NK-92 (cell line): ENCODE data around the gene VSTM1.
"Not testable (repeated sequence)": the region's sequence is repeated elsewhere in the genome, so short reads cannot be mapped to it uniquely, and the experiment has no call there.

Experiments
- DNase-seq: peaks from one replicate; lab custom pipeline; 2025; ENCODE audit not compliant: unreplicated experiment; lab: John Stamatoyannopoulos, UW

The VSTM1 gene

DNA sequence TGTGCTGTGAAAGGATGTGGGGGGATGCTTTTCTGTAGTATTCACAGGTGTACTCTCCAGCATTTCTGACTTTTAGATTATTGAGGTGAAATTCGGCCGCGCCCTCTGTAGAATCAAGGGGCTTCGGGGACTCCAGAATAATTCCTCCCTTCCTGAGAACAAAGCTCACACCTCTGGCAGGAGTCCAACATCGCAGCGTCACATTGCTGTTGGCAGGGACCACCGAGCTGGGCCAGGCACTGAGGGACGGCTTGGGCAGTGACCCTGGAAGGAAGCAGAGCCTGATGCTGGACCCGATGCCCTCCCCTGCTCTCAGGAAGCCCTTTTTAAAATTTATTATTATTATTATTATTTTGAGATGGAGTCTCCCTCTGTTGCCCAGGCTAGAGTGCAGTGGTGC lies 11.2 kb upstream of the VSTM1 start:
- DNase-seq = no peak

DNA sequence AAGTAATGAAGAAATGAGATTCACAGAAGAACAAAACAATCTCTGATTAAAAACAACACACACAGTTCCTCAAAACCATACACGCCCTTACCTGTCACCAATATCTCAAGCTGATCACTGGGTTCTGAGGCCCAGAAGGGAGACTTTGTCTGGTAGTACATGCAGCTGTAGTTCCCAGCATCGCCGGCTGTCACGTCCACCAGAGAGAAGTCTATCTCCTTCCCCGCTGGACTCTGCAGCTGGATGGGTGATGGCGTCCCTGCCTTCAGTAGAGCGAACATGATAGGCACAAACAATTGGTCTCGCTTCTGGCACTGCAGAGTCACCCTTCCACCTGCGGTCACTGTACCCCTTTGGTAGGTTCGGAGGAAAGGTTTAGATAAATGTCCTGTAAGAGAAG lies 10.1 kb upstream of the VSTM1 start:
- no peak for DNase-seq

DNA sequence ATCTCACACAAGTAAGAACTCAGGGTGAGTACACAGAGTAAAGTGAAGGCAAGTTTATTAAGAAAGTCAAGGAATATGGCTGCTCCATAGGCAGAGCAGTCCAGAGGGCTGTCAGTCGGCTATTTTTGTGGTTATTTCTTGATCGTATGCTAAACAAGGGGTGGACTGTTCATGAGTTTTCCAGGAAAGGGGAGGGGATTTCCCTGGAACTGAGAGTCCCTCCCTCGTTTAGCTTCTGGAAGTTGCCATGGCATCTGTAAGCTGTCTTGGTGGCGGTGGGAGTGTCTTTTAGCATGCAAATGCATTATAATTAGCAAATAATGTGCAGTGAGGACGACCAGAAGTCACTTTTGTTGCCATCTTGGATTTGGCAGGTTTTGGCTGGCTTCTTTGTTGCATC lies 5.8 kb upstream of the VSTM1 start:
- no peak for DNase-seq

DNA sequence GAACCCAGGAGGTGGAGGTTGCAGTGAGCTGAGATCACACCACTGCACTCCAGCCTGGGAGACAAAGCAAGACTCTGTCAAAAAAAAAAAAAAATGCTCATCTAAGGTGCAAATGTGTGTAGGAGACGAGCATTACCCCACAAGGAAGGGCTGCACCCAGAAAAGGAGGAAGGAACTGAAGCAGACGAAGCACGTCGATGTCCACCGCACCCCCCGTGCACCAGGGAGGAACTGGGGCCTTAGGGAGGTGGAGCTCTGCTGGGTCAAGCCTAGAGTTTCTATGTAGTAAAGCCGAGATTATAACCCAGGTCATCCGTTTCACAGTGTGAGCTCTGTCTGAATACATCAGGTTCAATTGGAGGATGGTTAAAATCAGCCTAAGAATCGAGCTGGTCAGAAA lies 1.1 kb downstream of the VSTM1 start:
- DNase-seq = no peak

DNA sequence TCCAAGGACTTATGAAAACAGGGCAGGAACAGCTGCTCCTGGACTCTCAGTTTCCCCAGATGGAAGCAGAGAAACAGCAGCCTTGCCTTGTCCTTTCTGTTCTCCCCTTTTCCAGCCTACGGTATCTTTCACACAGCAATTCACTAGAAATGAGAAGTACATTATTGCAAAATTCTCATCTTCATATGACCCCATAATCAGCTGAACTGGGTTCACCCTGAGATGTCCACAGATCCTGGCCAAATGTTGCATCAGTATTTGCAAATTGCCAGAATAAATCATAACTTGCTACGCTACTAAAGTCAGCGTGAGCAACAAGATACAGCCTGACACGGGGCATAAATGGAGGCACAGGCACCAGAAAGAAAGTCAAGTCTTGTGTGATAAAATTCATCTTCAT lies 16.1 kb downstream of the VSTM1 start:
- no peak for DNase-seq

DNA sequence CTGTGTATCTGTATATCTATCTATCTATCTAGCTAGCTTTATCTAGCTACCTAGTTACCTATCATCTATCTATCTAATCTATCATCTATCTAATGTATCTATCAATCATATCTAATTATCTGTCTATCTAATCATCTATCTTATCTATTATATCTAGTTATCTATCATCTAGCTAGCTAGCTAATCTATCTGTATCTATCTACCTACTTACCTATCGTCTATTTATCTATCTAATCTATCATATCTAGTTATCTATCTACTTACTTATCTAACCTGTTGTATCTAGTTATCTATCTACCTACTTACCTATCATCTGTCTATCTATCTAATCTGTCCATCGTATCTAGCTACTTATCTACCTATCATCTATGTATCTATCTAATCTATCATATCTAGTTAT lies 17.9 kb downstream of the VSTM1 start:
- no peak for DNase-seq

DNA sequence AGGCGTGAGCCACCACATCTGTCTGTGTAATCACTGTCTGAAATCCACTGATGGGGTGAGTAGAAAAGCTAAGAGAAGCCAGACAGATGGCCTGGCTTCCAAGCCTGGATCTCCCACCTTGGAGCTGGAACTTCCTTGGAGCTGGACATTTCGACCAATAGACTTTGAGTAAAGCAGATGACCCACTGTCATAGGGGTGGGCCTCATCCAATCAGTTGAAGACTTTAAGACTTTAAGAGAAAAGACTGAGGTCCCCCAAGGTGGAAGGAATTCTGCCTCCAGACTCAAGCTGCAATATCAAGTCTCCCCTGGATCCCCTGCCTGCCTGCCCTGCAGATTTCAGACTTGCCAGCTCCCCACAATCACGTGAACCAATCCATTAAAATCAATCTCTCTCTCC lies 20.7 kb downstream of the VSTM1 start:
- no peak for DNase-seq

DNA sequence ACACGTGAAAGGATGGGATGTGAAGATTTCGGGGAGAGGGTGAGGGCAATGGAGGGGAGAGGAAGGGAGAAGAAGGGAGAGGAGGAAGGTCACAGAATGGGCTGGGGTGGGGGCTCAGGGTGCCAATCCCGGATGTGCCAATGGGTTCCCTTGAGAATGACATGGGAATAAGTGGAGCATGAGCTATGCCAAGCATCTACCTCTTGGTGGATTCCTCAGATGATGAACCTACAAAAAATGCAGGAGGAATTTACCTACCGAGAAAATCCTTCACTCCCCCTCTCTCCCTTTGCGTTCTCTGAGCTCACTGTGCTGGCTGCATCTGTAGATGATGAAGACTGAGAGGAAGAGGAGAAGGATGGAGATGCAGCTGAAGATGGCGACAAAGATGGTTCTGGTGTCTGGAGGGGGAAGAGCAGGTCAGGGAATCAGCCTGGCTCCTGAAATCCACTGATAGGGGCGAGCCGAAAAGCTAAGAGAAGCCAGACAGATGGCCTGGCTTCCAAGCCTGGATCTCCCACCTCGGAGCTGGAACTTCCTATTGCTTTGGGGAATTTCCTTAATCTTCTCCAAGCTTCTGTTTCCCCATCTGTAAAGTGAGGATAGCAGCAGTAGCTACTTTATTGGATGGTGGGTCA lies 21.6 kb downstream of the VSTM1 start:
- DNase-seq = no peak

DNA sequence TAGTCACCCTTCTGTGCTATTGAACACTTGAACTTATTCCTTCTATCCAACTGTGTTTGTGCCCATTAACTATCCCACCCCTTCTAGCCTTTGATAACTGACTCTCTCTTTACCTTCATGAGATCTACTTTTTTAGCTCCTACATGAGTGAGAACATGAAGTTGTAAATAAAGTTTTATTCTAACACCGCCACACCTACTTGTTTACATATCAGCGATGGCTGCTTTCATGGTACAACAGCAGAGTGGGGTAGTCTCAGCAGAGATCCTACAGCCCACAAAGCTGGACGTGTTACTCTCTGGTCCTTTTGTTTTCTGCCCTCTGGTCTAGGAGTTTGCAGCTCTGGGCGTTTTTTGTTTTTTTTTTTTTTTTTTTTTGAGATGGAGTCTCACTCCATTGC lies 23.7 kb downstream of the VSTM1 start:
- DNase-seq = no peak

DNA sequence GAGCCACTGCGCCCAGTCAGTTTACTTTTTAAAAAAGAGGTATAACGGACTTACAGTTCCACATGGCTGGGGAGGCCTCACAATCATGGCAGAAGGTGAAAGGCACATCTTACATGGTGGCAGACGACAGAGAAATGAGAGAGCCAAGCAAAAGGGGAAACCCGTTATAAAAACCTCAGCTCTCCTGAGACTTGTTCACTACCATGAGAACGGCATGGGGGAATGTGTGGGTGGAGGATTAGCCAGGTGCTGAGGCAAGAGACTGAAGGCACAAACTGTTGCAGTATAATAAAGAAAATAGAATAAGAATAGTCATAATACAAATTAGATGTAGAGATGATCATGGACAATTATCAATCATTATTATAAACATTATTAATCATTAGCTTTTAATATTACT lies 27.2 kb downstream of the VSTM1 start:
- DNase-seq = not testable (repeated sequence)

DNA sequence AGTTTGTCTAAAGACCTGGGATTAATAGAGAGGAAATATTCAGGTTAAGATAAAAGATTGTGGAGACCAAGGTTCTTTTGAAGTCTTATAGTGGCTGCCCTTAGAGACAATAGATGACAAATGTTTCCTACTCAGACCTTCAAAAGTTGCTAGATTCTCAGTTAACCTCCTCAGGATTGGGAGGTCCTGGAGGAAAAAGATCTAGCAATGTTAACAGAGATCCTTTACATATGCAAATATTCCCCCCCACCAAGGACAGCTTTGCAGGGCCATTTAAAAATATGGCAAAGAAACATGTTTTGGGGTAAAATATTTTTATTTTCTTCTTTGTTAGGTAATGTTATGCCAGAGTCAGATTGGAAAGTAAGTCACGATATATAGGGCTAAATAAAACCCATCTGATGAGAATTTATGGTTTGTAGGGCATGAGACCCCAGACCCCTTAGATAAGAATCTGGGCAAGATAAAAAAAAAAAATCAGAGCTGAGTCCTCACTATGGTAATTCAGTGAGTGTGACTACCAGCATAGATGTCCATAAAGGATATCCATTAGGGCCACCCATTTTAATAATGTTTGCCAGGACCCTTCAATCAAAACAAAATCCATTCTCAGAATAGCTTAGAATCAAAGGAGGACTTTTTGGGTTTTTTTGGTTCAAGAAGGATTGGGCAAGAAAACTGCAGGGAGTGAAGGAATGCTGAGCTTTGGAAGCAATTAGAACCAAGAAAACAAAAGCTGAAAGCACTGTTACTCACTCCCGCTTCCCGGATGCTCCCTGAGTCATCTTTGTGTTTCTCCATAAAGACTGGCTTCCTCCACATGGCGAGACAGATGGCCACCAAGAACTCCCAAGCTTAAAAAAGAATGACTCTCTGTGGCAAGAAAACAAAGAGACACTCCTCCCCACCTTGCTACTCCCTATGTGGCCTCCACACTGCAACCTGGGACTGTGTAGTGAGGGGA lies 28.2 kb downstream of the VSTM1 start:
- DNase-seq = no peak

DNA sequence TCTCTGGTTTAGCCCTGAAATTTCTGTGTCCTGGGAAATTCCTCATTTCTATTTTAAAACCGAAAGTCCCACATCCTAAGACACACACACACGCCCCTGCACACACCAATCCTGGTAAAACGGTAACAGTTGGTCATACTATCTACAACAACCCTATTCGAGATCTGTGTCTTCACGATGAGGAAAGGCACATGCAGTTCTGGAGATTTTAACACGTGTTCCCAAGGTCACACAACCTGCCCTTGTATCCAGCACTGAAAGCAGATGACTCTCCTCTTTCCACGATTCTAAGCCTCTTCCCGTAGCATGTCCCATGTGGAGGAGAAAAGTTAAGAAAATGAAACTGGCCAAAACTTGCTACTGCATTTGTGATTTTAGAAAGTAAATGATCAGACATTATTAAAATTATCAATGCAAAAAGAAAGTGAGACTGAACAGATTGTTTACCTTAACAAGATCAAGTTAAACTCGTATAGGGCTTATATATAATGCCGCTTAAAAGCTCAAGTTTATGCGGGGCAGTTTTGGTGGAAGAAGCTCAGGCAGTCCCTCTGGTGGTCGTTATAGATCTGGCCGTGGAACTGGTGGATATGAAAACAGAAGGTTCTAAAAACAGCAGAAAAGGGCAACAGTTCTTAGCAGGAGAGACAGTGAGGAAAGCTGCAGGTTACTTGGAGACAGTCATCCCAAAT lies 32.7 kb downstream of the VSTM1 start:
- no peak for DNase-seq

DNA sequence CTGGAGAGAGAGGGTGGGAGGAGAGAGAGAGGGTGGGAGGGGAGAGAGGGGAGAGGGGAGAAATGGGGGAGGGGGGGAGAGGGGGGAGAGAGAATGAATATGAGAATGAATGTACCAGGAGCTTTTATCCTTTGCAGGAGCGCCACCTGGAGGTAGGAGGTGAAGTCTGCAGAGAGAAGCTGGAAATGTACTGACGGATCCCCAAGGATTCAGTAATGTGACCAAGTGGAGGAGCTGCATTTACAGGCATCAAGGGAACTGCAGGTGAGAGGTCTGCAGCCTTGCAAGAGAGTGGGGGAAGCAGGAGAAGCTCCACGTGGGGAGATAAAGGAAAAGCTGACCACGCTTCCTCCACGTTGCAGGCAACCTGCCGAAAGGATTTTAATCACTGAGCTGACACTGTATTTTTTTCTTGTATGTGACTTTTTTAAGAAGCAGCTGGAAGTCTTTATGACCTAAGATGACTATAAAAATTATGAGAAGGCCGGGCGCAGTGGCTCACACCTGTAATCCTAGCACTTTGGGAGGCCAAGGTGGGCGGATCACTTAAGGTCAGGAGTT lies 33.7 kb downstream of the VSTM1 start:
- DNase-seq = no peak

DNA sequence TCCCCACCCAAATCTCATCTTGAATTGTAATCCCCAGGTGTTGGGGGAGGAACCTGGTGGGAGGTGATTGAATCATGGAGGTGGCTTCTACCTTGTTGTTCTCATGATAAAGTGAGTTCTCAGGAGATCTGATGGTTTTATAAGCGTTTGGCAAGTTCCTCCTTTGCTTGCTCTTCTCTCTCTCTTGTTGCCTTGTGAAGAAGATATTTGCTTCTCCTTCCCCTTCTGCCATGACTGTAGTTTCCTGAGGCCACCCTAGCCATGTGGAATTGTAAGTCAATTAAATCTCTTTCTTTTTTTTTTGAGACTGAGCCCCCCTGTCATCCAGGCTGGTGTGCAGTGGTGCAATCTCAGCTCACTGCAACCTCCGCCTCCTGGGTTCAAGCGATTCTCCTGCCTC lies 34.4 kb downstream of the VSTM1 start:
- DNase-seq = no peak

DNA sequence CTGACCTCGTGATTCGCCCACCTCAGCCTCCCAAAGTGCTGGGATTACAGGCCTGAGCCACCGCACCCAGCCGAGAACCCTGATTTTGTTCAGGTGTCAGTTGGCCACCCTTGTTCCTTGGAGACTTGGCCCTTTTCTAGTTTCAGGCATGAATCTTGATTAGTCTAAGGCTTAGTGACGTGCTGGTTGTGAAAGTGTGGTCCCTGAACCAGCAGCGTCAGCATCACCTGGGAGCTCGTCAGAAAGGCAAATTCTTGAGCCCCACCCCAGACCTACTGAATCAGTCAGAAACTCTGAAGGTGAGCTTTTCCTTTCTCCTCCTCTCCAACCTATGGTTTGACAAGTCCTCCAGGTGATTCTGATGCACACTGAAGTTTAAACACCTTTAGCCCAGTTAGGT lies 37.0 kb downstream of the VSTM1 start:
- no peak for DNase-seq

DNA sequence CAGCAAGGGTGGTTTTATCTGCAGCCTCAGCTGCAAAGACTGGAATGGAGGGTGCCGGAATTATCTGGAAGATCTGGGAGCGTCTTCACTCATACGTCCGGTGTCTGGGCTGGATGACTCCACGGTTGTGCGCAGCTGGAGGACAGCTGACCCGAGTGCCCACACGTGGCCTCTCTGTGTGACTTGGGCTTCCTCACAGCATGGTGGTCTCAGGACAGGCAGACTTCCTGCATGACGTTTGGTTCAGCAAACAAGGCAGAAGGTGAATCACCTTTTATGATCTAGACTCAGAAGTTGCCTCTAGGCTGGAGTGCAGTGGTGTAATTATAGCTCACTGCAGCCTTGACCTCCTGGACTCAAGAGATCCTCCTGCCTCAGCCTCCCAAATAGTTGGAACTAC lies 39.0 kb downstream of the VSTM1 start:
- no peak for DNase-seq

DNA sequence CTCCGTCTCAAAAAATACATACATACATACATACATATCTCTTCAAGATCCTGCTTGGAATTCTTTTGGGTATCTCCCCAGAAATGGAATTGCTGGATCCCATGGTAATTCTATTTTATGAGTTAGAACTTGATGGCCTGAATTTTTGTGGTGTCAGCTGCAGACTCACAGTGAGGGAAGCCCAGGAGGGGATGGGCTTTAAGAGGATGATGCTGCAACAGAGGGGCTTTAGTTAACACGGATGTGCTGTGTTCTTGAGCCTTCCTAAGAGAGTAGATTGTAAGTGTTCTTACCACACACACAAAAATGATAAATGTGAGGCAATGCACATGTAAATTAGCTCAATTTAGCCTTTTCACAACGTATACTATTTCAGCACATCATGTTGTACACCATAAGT lies 40.5 kb downstream of the VSTM1 start:
- no peak for DNase-seq

DNA sequence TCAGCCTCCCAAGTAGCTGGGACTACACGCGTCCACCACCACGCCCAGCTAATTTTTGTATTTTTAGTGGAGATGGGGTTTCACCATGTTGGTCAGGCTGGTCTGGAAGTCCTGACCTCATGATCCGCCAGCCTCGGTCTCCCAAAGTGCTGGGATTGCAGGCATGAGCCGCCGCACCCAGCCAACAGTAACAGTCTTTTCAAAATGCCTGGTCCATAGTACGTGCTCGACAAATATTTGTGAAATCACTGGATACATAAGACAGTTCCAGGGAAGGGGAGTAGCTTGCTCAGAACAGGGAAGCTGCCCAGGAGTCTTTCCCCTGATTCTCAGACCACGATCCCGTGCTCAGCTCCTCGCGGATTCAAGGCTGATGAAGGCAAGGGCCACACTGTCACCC lies 41.8 kb downstream of the VSTM1 start:
- no peak for DNase-seq

DNA sequence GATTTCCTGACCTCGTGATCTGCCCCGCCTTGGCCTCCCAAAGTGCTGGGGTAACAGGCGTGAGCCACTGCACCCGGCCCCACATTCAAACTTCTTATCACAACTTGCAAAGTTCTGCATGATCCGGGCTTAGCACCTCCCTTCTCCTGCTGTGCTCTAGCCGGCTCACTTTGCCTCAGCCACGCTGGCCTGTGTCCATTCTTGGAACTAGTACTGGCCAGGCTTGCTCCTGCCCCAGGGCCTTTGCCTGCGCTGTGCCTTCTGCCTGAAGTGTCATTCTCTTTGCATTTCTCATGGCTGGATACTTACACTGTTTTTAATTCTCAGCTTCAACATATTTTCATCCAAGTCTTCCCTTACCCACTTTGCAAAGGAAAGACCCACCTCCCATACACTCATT lies 42.3 kb downstream of the VSTM1 start:
- DNase-seq = no peak

DNA sequence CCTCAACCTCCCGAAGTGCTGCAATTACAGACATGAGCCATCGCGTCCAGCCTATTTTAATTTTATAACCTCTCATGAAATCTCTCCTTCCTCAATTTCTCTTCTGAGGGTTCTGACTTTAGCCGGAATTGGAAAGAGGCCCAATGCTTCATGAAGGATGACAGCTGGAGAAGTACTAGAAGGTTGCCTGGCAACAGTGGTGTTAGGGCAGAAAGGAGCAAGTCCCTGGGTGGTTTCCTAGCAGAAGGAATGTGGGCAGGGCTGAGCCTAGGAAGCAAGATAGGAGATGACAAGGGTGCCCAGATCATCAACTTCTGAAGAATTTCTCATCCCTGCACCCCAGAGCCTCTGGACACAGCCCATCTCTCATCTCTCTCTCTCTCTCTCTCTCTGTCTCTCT lies 46.4 kb downstream of the VSTM1 start:
- DNase-seq = no peak

DNA sequence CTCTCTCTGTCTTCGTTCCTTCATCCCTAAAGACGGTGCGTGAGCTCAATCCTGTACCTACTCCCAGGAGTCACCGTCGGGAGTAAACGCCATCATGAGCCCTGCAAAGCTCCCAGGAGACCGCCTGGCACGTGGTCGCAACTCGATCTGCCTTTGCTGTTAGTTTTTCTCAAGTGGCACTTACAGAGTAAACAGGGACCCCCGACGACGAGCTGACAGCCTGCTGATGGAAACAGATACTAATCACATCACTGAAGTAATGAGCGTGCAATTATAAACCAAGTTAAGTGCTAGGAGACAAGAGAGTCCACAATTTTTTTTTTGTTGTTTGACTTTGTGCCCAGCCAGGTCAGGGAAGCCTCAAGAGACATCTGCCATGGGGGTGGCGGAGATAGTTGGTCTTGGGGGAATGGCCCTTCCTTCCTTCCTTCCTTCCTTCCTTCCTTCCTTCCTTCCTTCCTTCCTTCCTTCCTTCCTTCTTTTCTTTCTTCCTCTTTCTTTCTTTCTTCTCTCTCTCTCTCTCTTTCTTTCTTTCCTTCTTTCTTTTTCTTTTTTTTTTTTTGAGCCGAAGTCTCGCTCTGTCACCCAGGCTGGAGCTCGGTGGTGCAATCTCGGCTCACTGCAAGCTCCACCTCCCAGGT lies 48.7 kb downstream of the VSTM1 start:
- no peak for DNase-seq
